Neural cell (in vitro differentiated cells): ENCODE data around the gene RAD51B.
A peak's percentile ranks its signal among the peaks of the same experiment; 100 is the strongest.

Experiments used
- CTCF ChIP-seq: fragments of 450-650 bp; IDR thresholded peaks from 2 replicates; pipeline ENCODE4 v1.5.1; 2014; ENCODE audit warnings: antibody characterized with exemption, mild to moderate bottlenecking, moderate library complexity; ENCODE audit not compliant: poor library complexity, severe bottlenecking
- EP300 ChIP-seq: fragments of 450-650 bp; conservative IDR thresholded peaks from 2 replicates; pipeline ENCODE4 v1.6.1; 2014; ENCODE audit warnings: antibody characterized with exemption, mild to moderate bottlenecking, moderate library complexity; ENCODE audit not compliant: poor library complexity, severe bottlenecking
- EZH2 ChIP-seq: fragments of 200-600, 300-800 bp; shearing (Covaris generic), sonication (generic); IDR thresholded peaks from 2 replicates; pipeline ENCODE4 v1.6.1; 2014; ENCODE audit warnings: antibody characterized with exemption, low read length, borderline replicate concordance, mild to moderate bottlenecking; ENCODE audit not compliant: insufficient read depth, poor library complexity, severe bottlenecking
- MXI1 ChIP-seq: fragments of 450-650 bp; conservative IDR thresholded peaks from 2 replicates; pipeline ENCODE4 v1.6.1; 2014; ENCODE audit warnings: antibody characterized with exemption, mild to moderate bottlenecking; ENCODE audit not compliant: poor library complexity, severe bottlenecking
- POLR2AphosphoS5 ChIP-seq: IDR thresholded peaks from 2 replicates; pipeline ENCODE4 v1.6.1; 2012
- RAD21 ChIP-seq: fragments of 450-650 bp; conservative IDR thresholded peaks from 2 replicates; pipeline ENCODE4 v1.6.1; 2014; ENCODE audit warnings: antibody characterized with exemption, mild to moderate bottlenecking, moderate library complexity
- REST ChIP-seq: IDR thresholded peaks from 2 replicates; pipeline ENCODE4 v1.6.1; 2012; ENCODE audit warnings: borderline replicate concordance
- SMC3 ChIP-seq: fragments of 450-650 bp; conservative IDR thresholded peaks from 2 replicates; pipeline ENCODE4 v1.6.1; 2014; ENCODE audit warnings: antibody characterized with exemption, mild to moderate bottlenecking, moderate library complexity; ENCODE audit not compliant: poor library complexity
- TAF1 ChIP-seq: IDR thresholded peaks from 2 replicates; pipeline ENCODE4 v1.6.1; 2012; ENCODE audit warnings: low read depth

- TF ChIP-seq CTCF = peak; percentile 84
- no peak for TF ChIP-seq EP300
- TF ChIP-seq TAF1 = no peak
- TF ChIP-seq POLR2AphosphoS5 = no peak
- no peak for TF ChIP-seq EZH2
- TF ChIP-seq REST = no peak
- TF ChIP-seq MXI1 = no peak
- TF ChIP-seq SMC3 = peak; percentile 80
- TF ChIP-seq RAD21 = peak; percentile 83
Observed at GRCh38 chr14:67943947-67944346, 124.4 kb downstream of the RAD51B start.
